ENCODE results near the gene GPR176.

DNA sequence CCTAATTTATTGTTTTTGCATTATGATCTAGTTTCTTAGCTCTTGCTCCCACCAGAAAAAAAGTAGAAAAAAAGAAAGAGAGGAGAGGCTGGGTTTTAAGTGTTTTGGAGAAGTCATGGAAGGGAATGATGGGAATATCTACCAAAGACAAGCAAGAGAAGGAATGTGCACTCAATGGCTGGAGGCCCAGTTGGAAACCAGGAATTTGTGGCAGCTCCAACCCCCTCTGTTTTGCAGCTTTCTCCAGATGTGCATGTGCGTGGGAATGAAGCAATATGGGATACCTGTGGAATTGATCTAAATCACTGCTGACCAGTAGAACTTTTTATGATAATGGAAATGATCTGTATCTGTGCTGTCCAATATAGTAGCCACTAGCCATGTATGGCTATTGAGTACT is 41.0 kb upstream of the GPR176 start:
- TF ChIP-seq CTCF (IDR thresholded peaks at IDR 0.05; ENCODE audit: insufficient read depth, low read length) (no peak), POLR2AphosphoS5 (IDR thresholded peaks at IDR 0.05; ENCODE audit: low read depth) (no peak), REST (IDR thresholded peaks at IDR 0.05; ENCODE audit: insufficient replicate concordance, low read depth) (no peak), SPI1 (IDR thresholded peaks at IDR 0.05; ENCODE audit: borderline replicate concordance, low read depth) (no peak)
